Prostate gland (tissue), 2 donors: ENCODE data around the gene SPAG9.

Source experiments
- POLR2A ChIP-seq: fragments of 450-650 bp; IDR thresholded peaks from one replicate; pipeline ENCODE4 v1.6.1; 2016; ENCODE audit warnings: antibody characterized with exemption, mild to moderate bottlenecking
- POLR2AphosphoS5 ChIP-seq: sonication (generic); formaldehyde crosslinking; IDR thresholded peaks from one replicate; pipeline ENCODE4 v1.6.1; 2017; ENCODE audit warnings: antibody characterized with exemption
- TF ChIP-seq, protein P1 (sequence below), 4 experiments: fragments of 200-600 bp in 2 of 4; fragments of 450-650 bp in 2 of 4; sonication (generic) in 2 of 4; IDR thresholded peaks; 1 replicate in 3 of 4; 2 replicates in 1 of 4; pipeline ENCODE4 v1.5.1; 2016 to 2019; ENCODE audit warnings: antibody characterized with exemption in 4 of 4, mild to moderate bottlenecking in 2 of 4, moderate library complexity in 2 of 4

DNA sequence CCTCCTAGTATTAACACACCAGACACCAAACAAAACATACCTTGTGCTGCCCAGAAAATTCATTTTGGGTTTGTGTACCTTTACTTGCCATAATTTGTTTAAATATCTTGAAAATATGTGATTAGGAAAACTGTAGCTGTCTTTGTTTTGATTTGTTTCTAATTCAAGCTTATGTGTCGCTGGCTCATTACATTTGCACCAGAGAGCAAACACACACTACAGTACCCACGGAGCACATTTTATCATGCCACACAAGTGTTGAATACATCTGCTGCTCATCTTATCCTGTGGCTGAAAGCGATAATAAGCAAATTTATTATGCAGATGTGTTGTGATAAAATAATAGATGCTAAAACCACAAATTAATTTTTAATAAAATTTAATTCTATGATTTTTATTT is 63.1 kb downstream of the SPAG9 start:
- TF ChIP-seq, protein P1, sequence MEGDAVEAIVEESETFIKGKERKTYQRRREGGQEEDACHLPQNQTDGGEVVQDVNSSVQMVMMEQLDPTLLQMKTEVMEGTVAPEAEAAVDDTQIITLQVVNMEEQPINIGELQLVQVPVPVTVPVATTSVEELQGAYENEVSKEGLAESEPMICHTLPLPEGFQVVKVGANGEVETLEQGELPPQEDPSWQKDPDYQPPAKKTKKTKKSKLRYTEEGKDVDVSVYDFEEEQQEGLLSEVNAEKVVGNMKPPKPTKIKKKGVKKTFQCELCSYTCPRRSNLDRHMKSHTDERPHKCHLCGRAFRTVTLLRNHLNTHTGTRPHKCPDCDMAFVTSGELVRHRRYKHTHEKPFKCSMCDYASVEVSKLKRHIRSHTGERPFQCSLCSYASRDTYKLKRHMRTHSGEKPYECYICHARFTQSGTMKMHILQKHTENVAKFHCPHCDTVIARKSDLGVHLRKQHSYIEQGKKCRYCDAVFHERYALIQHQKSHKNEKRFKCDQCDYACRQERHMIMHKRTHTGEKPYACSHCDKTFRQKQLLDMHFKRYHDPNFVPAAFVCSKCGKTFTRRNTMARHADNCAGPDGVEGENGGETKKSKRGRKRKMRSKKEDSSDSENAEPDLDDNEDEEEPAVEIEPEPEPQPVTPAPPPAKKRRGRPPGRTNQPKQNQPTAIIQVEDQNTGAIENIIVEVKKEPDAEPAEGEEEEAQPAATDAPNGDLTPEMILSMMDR (IDR thresholded peaks at IDR 0.05), result no peak
- TF ChIP-seq POLR2A (no peak), POLR2AphosphoS5 (no peak)
